Left forelimb (tissue), 1 donor: ENCODE data around the gene ZNF544.

ENCODE experiments used
- DNase-seq: peaks from one replicate; pipeline ENCODE4 v3.0.0-alpha.2; 2018; ENCODE audit warnings: low spot score

Gene ZNF544

GRCh38 chr19:58228585-58229254 lies at the start of gene ZNF544:
Gene ZNF544 (plus strand): TSS chr19:58228914. CDS start chr19:58244024, 15,110 bp downstream.
- peak; percentile 86 for DNase-seq

- DNase-seq: no peak
Measured at GRCh38 chr19:58181902-58182576, 46.7 kb upstream of the ZNF544 start.

- no peak for DNase-seq
Measured at GRCh38 chr19:58182577-58182988, 46.1 kb upstream of the ZNF544 start.

DNA sequence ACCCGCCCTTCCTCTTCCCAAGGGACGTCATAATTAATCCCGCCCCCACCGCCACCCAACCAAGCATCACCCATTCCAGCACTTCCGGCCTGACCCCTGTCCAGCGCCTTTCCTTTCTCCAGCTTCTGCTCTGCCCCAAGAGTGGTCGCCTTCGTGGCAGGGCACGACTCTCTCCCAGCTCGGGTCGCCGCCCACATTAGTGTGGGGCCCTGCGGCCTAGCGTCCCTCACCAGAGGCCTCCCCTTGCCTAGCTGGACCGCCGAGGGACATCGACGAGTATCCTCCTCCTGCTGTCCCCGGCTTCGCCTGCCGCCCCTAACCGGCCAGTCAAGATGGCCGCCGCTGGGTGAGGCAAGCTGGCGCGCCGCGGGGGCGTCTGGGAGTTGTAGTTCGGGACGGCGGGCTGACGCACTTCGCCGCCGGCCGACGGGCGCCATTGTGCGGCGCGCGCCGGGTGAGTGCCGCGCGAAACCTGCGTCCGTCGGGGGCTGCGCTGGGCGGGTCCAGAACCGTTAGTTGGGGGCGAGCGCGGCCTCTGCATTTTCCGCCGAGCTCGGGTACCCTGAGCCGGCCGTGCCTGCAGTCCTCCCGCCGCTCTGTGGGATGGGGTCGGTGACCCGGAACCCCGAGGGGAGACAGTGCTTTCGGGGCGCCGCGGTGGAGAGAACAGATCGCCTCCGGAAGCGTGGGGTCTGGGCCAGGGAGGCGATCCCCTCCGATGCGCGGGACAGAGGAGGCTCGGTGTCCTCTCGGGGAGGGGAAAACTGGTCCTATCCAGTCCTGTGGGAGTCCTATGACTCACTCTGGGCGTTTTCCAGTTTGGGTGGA lies 45.5 kb upstream of the ZNF544 start, which contains the start of gene ZNF274:
Gene ZNF274 (plus strand): TSS at position 73 of the 828 bp plus-strand sequence. CDS start 905 bp downstream, outside the sequence.
- peak; percentile 95 for DNase-seq

DNA sequence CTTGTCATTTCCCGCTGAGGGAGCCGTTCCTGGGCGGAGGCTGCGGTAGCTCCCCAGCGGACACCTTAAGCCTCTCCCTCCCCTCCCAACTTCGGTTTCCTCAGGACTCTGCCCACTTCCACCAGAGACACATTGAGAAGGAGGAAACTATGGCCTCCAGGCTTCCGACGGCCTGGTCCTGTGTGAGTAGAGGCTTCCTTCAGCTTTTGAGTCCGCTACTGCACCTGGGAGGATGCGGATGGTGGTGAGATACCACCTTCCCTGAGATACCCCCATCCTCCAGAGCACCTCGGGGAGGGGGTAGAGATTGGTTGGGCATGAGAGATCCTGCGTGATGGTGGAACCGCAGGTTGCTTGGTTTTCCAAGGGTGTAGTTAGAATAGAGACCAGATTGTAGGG lies 44.9 kb upstream of the ZNF544 start:
- DNase-seq: no peak

DNA sequence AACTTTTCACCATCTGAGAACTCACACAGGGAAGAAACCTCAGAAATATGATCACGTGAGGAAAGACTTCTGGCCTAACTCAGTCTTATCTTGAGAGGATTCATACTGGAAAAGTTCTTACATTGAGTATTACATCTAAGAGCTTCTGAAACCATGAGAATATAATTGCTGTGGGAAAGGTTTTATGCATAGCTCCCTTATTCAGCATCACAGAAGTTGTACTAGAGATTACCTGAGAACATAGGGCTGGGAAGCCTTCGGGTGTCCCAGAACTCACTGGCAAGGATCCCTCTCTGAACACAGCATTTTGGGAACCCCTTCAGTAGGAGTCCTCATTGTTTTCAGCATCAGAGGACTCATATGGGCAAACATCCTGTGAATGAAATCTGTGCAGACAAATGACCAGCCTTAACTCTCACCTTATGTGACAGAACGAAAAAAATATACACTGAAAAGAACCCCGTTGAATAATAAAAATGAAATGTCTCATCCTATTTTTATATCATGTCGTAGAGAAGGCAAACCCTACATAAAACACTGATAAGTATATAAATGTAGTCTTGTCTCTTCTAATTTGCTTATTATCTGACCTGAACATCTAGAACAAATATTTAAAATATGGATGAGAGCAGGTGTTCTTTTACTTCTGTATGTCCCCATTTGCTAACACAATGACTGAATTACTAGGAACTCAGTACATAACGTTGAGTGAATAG lies 31.7 kb upstream of the ZNF544 start:
- no peak for DNase-seq

- DNase-seq: no peak
Measured at GRCh38 chr19:58203814-58204475, 24.8 kb upstream of the ZNF544 start.

DNA sequence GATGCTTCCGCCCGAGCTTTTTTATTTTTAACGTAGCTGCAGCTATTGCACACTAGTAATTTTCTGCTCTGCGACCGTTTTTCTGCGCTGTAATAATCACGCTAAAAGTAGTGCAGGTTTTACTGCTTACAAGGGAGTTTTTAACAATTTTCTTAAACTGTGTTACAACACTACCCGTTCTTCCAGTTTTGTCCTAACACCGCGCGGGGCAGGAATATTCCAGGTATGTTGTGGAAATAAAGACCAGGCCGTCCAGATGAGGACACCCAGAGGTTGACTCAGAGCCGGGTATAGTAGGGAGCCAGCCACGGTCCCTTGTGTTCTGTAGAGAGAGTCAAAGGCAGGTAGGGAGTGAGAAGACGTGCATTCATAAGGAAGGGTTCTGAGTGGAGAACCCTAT lies 24.1 kb upstream of the ZNF544 start:
- no peak for DNase-seq

- DNase-seq: no peak
Measured at GRCh38 chr19:58209577-58209976, 19.1 kb upstream of the ZNF544 start.

DNA sequence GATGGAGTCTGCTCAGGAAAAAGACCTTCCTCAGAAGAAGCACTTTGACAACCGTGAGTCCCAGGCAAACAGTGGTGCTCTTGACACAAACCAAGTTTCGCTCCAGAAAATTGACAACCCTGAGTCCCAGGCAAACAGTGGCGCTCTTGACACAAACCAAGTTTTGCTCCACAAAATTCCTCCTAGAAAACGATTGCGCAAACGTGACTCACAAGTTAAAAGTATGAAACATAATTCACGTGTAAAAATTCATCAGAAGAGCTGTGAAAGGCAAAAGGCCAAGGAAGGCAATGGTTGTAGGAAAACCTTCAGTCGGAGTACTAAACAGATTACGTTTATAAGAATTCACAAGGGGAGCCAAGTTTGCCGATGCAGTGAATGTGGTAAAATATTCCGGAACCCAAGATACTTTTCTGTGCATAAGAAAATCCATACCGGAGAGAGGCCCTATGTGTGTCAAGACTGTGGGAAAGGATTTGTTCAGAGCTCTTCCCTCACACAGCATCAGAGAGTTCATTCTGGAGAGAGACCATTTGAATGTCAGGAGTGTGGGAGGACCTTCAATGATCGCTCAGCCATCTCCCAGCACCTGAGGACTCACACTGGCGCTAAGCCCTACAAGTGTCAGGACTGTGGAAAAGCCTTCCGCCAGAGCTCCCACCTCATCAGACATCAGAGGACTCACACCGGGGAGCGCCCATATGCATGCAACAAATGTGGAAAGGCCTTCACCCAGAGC lies 16.2 kb upstream of the ZNF544 start:
- DNase-seq: no peak

DNA sequence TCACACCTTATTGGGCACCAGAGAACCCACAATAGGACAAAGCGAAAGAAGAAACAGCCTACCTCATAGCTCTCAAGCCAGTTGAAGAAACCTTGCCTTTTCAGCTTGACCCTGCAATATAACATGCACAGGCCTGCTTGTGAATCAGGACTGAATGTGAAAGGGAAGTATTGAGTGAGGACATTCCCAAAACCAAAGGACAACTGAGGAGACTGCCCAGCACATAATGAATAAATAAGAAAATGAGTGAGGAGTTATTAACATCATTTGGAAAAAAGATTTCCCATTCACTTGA lies 15.7 kb upstream of the ZNF544 start:
- DNase-seq: no peak

- no peak for DNase-seq
Measured at GRCh38 chr19:58217069-58217481, 11.6 kb upstream of the ZNF544 start.

DNA sequence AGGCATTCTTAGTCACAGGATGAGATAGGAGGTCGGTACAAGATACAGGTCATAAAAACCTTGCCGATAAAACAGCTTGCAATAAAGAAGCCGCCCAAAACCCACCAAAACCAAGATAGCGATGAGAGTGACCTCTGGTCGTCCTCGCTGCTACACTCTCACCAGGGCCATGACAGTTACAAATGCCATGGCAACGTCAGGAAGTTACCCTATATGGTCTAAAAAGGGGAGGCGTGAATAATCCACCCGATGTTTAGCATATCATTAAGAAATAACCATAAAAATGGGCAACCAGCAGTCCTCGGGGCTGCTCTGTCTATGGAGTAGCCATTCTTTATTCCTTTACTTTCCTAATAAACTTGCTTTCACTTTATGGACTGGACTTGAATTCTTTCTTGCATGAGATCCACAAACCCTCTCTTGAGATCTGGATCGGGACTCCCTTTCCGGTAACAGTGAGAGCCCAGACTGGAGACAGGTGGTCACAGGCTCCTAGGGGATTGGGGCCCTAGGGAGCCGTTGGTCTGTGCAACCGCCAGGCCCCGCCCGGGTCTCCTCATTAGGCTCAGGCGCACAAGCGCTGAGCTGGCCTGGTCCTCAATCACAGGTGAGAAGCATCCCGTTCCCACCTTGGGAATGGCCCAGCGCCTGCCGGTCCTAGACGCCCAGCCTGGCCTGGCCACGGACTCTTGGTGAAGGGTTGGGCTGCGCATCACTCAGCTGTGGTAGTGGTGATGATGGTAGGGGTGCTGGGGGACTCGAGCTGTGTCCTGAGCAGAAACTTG lies 10.9 kb upstream of the ZNF544 start:
- no peak for DNase-seq

DNA sequence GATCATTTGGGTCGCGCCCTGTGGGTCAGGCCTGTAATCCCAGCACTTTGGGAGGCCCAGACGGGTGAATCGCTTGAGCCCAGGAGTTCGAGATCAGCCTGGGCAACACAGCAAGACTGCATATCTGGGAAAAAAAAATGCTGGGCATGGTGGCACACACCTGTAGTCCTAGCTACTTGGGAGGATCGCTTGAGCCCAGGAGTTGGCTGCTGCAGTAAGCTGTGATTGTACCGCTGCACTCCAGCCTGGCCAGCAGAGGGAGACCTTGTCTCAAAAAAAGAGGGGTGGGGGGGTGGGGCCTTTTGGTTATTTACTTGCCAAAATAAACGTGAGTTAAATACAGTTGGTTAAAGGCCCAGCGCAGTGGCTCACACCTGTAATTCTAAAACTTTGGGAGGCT lies 9.8 kb upstream of the ZNF544 start:
- DNase-seq: no peak

DNA sequence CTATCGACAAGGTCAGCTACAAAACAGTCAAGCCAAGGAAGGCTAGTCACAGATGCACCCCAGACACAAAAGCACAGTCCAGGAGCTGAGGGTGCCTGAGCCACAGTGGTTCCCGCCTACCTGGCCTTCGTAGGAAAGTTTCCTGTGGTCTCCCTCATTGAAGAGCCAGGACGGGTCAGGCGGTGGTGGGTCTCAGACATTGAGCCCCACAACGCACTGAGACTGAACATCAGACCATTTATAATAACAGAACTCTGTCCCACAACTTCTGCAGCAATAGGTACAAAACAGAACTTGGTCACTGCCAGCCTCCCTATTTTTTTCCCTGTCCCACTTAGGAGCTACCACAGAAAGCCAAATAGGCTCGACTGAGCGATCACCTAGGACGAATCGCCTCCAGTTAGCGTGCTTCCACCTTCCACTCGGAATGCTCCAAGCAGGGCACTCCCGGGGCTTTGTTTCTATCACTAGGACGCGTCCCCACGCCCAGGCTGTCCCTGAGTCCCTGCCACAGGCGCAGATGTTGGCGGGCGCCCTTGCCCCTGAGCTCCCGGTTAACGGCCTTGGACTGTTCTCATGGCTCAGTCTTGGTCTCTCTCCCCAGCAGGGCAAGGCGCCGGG lies 640 bp upstream of the ZNF544 start:
- no peak for DNase-seq

GRCh38 chr19:58229255-58229639 lies 533 bp downstream of the ZNF544 start:
- no peak for DNase-seq

DNA sequence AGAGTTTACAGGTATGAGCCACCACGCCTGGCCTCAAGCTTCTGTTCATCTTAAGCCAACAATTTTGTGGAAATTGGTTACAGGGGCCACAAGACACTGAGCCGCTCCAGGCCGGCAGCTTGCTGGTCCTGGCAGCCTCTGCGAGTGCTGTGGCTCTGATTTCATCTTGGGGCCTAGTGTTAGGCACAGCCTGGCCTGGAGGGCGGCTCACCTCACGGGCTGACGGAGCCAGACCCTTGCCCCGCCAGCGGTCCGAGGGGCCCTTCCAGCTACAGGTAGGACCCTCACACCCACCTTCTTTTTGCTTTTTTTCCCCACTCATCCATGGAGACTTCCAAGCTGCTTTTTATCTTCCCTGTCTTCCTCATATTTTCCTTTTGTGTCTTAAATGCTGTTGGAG lies 8.6 kb downstream of the ZNF544 start:
- no peak for DNase-seq

DNA sequence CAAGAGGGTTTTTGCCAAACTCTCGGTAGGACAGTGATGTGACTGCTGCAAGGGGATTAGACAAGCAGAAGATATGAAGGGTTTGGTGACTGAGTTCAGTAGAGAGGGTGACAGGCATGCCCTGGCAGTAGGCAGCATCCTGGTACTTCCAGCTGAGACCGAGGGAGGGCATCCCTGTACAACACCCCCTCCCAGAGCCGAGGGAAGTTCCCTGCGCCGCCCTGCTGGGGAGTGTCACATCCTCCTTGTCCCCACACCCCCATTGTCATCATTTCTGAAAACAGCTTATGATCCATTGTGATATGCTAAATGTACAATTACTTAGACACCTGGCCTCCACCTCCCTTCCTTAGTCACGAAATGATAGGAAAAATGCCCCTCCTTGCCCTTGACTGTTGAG lies 14.6 kb downstream of the ZNF544 start:
- DNase-seq: no peak

GRCh38 chr19:58248886-58249285 lies 20.2 kb downstream of the ZNF544 start:
- DNase-seq: no peak
